CD4-positive, alpha-beta T cell (primary cell): ENCODE results near the gene TTLL10. TPM values are rescaled to one million over a fixed set of nuclear protein-coding genes. Genes with fewer than 3 reads are reported as not detected.

Source experiments
- ATAC-seq: fragments of 200-7000 bp; cut with Tn5 transposase; one replicate; pipeline ENCODE4 v1.10.0; 2022; ENCODE audit warnings: mild to moderate bottlenecking; ENCODE audit not compliant: poor library complexity
- CTCF ChIA-PET: fragments of 350-600 bp; sonication (Branson Sonifier 250); formaldehyde crosslinking; loops from one replicate; lab custom pipeline; 2021; ENCODE audit warnings: antibody characterized with exemption, inconsistent platforms; lab: Charles Lee
- POLR2A ChIA-PET: fragments of 350-600 bp; sonication (Branson Sonifier 250); formaldehyde crosslinking; loops from one replicate; lab custom pipeline; 2021; ENCODE audit warnings: antibody characterized with exemption, inconsistent platforms; lab: Charles Lee
- DNase-seq, 14 experiments: peaks; one replicate each; pipeline ENCODE4 v3.0.0-alpha.2; 2013 to 2020; ENCODE audit warnings: mixed read lengths in 2 of 14
- H3K27ac ChIP-seq, 2 donors: one replicate each; pipeline versions ENCODE4 v1.5.1 to v1.7.0; 2013; ENCODE audit warnings: low read length in 2 of 2, low read depth in 1 of 2, mild to moderate bottlenecking in 1 of 2
- H3K27me3 ChIP-seq, 2 experiments: 1 replicate in 1 of 2; 2 replicates in 1 of 2; pipeline versions ENCODE4 v1.6.1 to v1.7.0; 2013; ENCODE audit warnings: low read length in 2 of 2, control low read depth in 1 of 2, mild to moderate bottlenecking in 1 of 2, moderate library complexity in 1 of 2; ENCODE audit not compliant: insufficient read depth in 2 of 2, control insufficient read depth in 1 of 2
- H3K36me3 ChIP-seq: one replicate; pipeline ENCODE4 v1.6.1; 2013; ENCODE audit warnings: low read length, control low read depth; ENCODE audit not compliant: insufficient read depth
- H3K4me1 ChIP-seq: one replicate; pipeline ENCODE4 v1.6.1; 2013; ENCODE audit warnings: low read length, control low read depth; ENCODE audit not compliant: insufficient read depth
- H3K4me3 ChIP-seq: one replicate; pipeline ENCODE4 v1.5.1; 2013; ENCODE audit warnings: mild to moderate bottlenecking, low read length, moderate library complexity
- H3K9me3 ChIP-seq, 2 experiments: 1 replicate in 1 of 2; 2 replicates in 1 of 2; pipeline versions ENCODE4 v1.6.1 to v1.7.0; 2013; ENCODE audit warnings: low read length in 2 of 2, mild to moderate bottlenecking in 2 of 2, control low read depth in 1 of 2, moderate library complexity in 1 of 2; ENCODE audit not compliant: control insufficient read depth in 1 of 2, insufficient read depth in 1 of 2
- H3K27ac Mint-ChIP-seq: one replicate; pipeline ENCODE4 v1.8.0; 2020; ENCODE audit warnings: mixed read lengths
- H3K27me3 Mint-ChIP-seq: one replicate; pipeline ENCODE4 v1.8.0; 2021; ENCODE audit warnings: mixed read lengths
- H3K36me3 Mint-ChIP-seq: one replicate; pipeline ENCODE4 v1.8.0; 2021; ENCODE audit warnings: low read depth, mixed read lengths
- H3K4me1 Mint-ChIP-seq: one replicate; pipeline ENCODE4 v1.8.0; 2021; ENCODE audit warnings: low read depth, mixed read lengths
- H3K4me3 Mint-ChIP-seq: one replicate; pipeline ENCODE4 v1.8.0; 2020; ENCODE audit warnings: mild to moderate bottlenecking, mixed read lengths
- H3K9me3 Mint-ChIP-seq: one replicate; pipeline ENCODE4 v1.8.0; 2020; ENCODE audit warnings: mixed read lengths
- intact Hi-C, 2 experiments: fragments of 100-400 bp; cut with DNase I in 1 of 2; cut with micrococcal nuclease in 1 of 2; formaldehyde crosslinking; loops; one replicate each; pipeline versions ENCODE4 v1.15.1 to v1.9.0; 2023 to 2025; cut with DNase I, micrococcal nuclease
- total RNA-seq, 174 experiments: library from RNA in 2 of 174; stranded (reverse) in 2 of 174; gene quantifications; one replicate each; pipeline ENCODE4 v1.2.3 and lab custom pipeline; 2021 to 2026
- TF ChIP-seq, protein P1 (sequence below): fragments of 200-600 bp; IDR thresholded peaks from one replicate; pipeline ENCODE4 v1.8.0; 2022; ENCODE audit warnings: antibody characterized with exemption, mild to moderate bottlenecking

Gene TTLL10
- total RNA-seq, 2 experiments from 2014 or later: 0.11 to 0.59 TPM

DNA sequence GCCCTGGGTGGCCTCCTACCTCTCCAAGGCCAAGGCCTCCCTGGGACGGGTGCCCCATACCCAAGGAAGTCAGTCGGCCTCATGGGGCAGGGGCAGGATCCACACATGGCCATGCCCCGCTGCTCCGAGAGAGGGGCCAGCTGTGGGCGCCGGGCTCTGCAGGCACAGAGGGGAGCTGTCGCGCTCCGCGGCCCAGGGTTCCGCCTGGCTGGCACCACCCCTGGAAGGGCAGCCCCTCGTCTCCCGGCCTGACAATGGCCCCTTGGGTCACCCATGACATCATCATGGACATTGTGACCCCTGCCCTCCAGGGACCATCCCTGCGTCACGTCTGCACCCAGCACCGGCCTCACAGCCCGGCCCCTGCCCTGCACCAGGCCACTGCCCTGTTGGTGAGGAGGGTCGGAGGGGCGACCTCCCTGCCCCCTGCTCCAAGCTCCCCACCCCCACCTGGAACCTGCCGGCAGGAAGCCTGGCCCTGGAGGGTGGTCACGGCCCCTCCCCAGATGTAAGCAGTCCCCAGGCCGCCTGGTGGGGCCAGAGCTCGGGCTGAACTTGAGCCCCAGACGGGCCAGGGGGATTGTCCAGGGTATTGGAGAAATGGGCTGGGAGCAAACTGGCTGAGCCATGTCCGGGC, 5.8 kb downstream of the TTLL10 start:
- peaks cover 10% of the 10 kb centered on the region for H3K27me3 Mint-ChIP-seq
- Histone ChIP-seq H3K4me1 (peaks cover 24% of the 10 kb centered on the region), H3K9me3 (peaks cover 0 to 10% of the 10 kb centered on the region in 2 experiments), H3K27me3 (peaks cover 0 to 4% of the 10 kb centered on the region in 2 experiments), H3K4me3 (no peak overlapping the region), H3K27ac (no peak overlapping the region), H3K36me3 (no peaks in the 10 kb centered on the region)
- intact Hi-C loops: no loop called here
- H3K36me3 Mint-ChIP-seq: no peaks in the 10 kb centered on the region
- no peaks in the 10 kb centered on the region for H3K9me3 Mint-ChIP-seq
- ATAC-seq: no peak
- TF ChIP-seq, protein P1, sequence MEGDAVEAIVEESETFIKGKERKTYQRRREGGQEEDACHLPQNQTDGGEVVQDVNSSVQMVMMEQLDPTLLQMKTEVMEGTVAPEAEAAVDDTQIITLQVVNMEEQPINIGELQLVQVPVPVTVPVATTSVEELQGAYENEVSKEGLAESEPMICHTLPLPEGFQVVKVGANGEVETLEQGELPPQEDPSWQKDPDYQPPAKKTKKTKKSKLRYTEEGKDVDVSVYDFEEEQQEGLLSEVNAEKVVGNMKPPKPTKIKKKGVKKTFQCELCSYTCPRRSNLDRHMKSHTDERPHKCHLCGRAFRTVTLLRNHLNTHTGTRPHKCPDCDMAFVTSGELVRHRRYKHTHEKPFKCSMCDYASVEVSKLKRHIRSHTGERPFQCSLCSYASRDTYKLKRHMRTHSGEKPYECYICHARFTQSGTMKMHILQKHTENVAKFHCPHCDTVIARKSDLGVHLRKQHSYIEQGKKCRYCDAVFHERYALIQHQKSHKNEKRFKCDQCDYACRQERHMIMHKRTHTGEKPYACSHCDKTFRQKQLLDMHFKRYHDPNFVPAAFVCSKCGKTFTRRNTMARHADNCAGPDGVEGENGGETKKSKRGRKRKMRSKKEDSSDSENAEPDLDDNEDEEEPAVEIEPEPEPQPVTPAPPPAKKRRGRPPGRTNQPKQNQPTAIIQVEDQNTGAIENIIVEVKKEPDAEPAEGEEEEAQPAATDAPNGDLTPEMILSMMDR: no peak
- H3K4me3 Mint-ChIP-seq: no peak overlapping the region
- H3K4me1 Mint-ChIP-seq: peaks cover 4% of the 10 kb centered on the region
- DNase-seq: no peak
- ChIA-PET CTCF (no interaction called here), POLR2A (no interaction called here)
- H3K27ac Mint-ChIP-seq: no peak overlapping the region

DNA sequence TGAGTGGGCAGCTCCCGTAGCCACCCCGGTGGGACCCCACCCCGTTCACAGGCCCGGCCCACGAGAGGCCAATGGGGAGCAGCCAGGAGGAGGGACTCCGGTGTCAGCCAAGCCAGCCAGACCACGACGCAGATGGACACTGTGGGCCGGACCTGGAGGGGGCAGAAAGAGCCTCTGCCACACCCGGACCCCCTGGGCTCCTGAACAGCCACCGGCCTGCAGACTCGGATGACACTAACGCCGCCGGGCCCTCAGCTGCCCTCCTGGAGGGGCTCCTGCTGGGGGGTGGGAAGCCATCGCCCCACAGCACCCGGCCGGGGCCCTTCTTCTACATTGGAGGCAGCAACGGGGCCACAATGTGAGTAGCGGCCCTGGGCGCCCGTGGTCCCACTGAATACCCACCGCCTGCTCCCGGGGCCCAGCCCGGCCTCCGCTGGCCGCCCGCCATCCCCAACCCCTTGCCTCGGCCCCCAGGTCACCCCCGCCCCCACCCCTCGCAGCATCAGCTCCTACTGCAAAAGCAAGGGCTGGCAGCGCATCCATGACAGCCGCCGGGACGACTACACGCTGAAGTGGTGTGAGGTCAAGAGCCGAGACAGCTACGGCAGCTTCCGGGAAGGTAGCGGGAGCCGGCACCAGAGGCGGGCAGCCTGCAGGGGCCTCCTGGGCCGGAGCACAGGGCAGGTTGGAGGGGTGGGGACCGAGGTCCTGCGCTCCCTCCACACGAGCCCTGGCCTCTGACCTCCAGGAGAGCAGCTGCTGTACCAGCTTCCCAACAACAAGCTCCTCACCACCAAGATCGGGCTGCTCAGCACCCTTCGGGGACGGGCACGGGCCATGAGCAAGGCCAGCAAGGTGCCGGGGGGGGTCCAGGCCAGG, 6.5 kb downstream of the TTLL10 start:
- ChIA-PET POLR2A (no interaction called here), CTCF (no interaction called here)
- no peak for ATAC-seq
- Mint-ChIP-seq H3K9me3 (no peaks in the 10 kb centered on the region), H3K4me3 (no peak overlapping the region), H3K27me3 (peaks cover 10% of the 10 kb centered on the region), H3K4me1 (peaks cover 4% of the 10 kb centered on the region), H3K36me3 (no peaks in the 10 kb centered on the region), H3K27ac (no peak overlapping the region)
- H3K36me3 ChIP-seq: no peaks in the 10 kb centered on the region
- peak in 1 of 14 experiments; percentile 3 for DNase-seq
- peaks cover 0 to 4% of the 10 kb centered on the region in 2 experiments for H3K27me3 ChIP-seq
- peaks cover 0 to 9% of the 10 kb centered on the region in 2 experiments for H3K9me3 ChIP-seq
- TF ChIP-seq, protein P1: no peak
- intact Hi-C loops: no loop called here
- peaks cover 18% of the 10 kb centered on the region for H3K4me1 ChIP-seq
- no peak overlapping the region for H3K4me3 ChIP-seq
- H3K27ac ChIP-seq: no peak overlapping the region

DNA sequence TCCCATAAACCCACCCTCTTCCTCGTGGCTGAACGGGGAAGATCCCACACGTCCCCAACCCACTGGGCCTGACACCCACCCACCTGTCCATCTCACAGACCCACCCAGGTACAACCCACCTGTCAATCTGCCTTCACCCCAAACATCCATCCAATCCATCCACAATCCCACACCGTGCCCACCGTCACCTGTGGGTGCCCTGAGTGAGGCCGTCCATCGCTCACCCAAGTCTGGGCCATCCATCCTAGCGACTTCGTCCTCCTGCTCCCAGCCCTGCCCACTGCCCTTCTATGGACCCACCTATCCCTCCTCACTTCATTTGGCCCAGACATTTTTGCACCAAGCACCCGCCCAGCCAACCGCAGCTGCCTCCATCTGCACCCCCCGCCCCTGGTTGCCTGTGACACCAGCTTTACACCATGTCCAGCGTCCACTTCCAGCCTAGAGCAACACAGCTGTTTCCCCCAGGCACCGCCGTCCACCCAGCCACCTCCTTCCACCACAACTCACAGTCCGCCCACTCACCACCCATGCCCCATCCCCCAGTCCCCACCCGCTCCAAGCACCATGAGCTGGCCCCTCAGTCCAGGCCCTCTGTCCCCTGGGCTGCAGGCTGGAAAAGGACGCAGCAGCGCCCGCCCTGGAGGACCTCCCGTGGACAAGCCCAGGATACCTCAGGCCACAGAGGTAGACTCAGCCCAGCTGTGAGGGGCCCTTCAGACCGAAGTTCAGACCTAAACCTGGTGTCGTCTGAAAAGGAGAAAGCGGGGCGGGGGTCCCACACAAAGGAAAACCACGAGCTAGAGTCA, 7.7 kb downstream of the TTLL10 start:
- DNase-seq (peak in 1 of 14 experiments; percentile 4), ATAC-seq (no peak)
- Mint-ChIP-seq H3K36me3 (no peaks in the 10 kb centered on the region), H3K27me3 (peaks cover 10% of the 10 kb centered on the region), H3K27ac (no peak overlapping the region), H3K4me3 (no peak overlapping the region), H3K9me3 (no peaks in the 10 kb centered on the region), H3K4me1 (peaks cover 4% of the 10 kb centered on the region)
- CTCF ChIA-PET: no interaction called here
- Histone ChIP-seq H3K9me3 (no peaks in the 10 kb centered on the region), H3K27me3 (peaks cover 0 to 4% of the 10 kb centered on the region in 2 experiments), H3K4me3 (no peak overlapping the region), H3K27ac (no peak overlapping the region), H3K36me3 (no peaks in the 10 kb centered on the region), H3K4me1 (peaks cover 15% of the 10 kb centered on the region)
- TF ChIP-seq, protein P1: no peak
- intact Hi-C loops: no loop called here
- POLR2A ChIA-PET: no interaction called here
